Eye (tissue), 1 donor: ENCODE results near the gene ANAPC13.
A peak's percentile ranks its signal among the peaks of the same experiment; 100 is the strongest.

Experiments used
- DNase-seq: peaks from one replicate; pipeline ENCODE4 v3.0.0-alpha.2; 2015

The ANAPC13 gene

GRCh38 chr3:134485718-134486576, at the start of gene ANAPC13, which contains the start of gene CEP63:
Gene ANAPC13, minus strand, starts transcription at chr3:134485985. Its CDS starts 3,081 bp downstream, at chr3:134482904.
Gene CEP63, plus strand, starts transcription at chr3:134486057. Its CDS starts 9,264 bp downstream, at chr3:134495321.
- DNase-seq: peak; percentile 100

- no peak for DNase-seq
These were observed 49.6 kb upstream of the ANAPC13 start for GRCh38 chr3:134535186-134535970.

GRCh38 chr3:134533493-134533892, 47.7 kb upstream of the ANAPC13 start:
- no peak for DNase-seq

GRCh38 chr3:134527538-134528186, 41.9 kb upstream of the ANAPC13 start:
- DNase-seq: no peak

GRCh38 chr3:134527037-134527436, 41.3 kb upstream of the ANAPC13 start:
- DNase-seq: no peak

- DNase-seq: no peak
These were observed 40.5 kb upstream of the ANAPC13 start for GRCh38 chr3:134526319-134526718.

GRCh38 chr3:134525293-134525692, 39.5 kb upstream of the ANAPC13 start:
- no peak for DNase-seq

- DNase-seq: no peak
These were observed 36.8 kb upstream of the ANAPC13 start for GRCh38 chr3:134522541-134522940.

GRCh38 chr3:134517791-134518190, 32.0 kb upstream of the ANAPC13 start:
- peak; percentile 20 for DNase-seq

- peak; percentile 24 for DNase-seq
These were observed 31.1 kb upstream of the ANAPC13 start for GRCh38 chr3:134516905-134517304.

- no peak for DNase-seq
These were observed 25.7 kb upstream of the ANAPC13 start for GRCh38 chr3:134511500-134511899.

- no peak for DNase-seq
These were observed 19.7 kb upstream of the ANAPC13 start for GRCh38 chr3:134505485-134505884.

- no peak for DNase-seq
These were observed 18.3 kb upstream of the ANAPC13 start for GRCh38 chr3:134504132-134504531.

GRCh38 chr3:134503266-134503665, 17.5 kb upstream of the ANAPC13 start:
- no peak for DNase-seq

GRCh38 chr3:134496471-134497071, 10.8 kb upstream of the ANAPC13 start:
- DNase-seq: no peak

GRCh38 chr3:134495980-134496379, 10.2 kb upstream of the ANAPC13 start:
- DNase-seq: no peak

GRCh38 chr3:134494495-134494894, 8.7 kb upstream of the ANAPC13 start:
- no peak for DNase-seq

- DNase-seq: peak; percentile 45
These were observed 1.6 kb upstream of the ANAPC13 start for GRCh38 chr3:134487406-134487805.

- no peak for DNase-seq
These were observed 824 bp upstream of the ANAPC13 start for GRCh38 chr3:134486577-134487041.

- DNase-seq: no peak
These were observed 589 bp downstream of the ANAPC13 start for GRCh38 chr3:134485075-134485717.

- DNase-seq: no peak
These were observed 2.4 kb downstream of the ANAPC13 start for GRCh38 chr3:134483195-134483900.
